GM12878 (cell line): Measurements from ENCODE around the gene UQCRQ. TPM values are rescaled to one million over a fixed set of nuclear protein-coding genes. Genes with fewer than 3 reads are reported as not detected.

Source experiments
- ATAC-seq: fragments of 200-7000 bp; cut with Tn5 transposase; 3 replicates; pipeline ENCODE4 v1.9.1; 2020; ENCODE audit warnings: mild to moderate bottlenecking, moderate library complexity
- BruUV-seq: library from RNA; stranded (reverse); fragments of 400-500 nt; replicated peaks from 2 replicates; lab custom pipeline; 2021; lab: Mats Ljungman, UMichigan
- CTCF ChIA-PET: fragments of 300-600 bp; sonication (Branson Sonifier 250); formaldehyde crosslinking; extraction: SDS; loops from one replicate; lab custom pipeline; 2021; ENCODE audit warnings: inconsistent platforms; lab: Yijun Ruan, JAX
- POLR2A ChIA-PET: fragments of 350-600 bp; formaldehyde crosslinking; extraction: SDS; loops from one replicate; lab custom pipeline; 2021; ENCODE audit warnings: inconsistent platforms; lab: Charles Lee
- RAD21 ChIA-PET: fragments of 300-600 bp; sonication (Branson Sonifier 250); formaldehyde crosslinking; loops from one replicate; lab custom pipeline; 2023; ENCODE audit warnings: antibody characterized with exemption; ENCODE audit not compliant: unreplicated experiment; lab: Charles Lee
- SMC1A ChIA-PET: fragments of 300-600 bp; sonication (Branson Sonifier 250); formaldehyde crosslinking; loops from one replicate; lab custom pipeline; 2023; ENCODE audit not compliant: unreplicated experiment, uncharacterized antibody; lab: Charles Lee
- DNase-seq: peaks from one replicate; pipeline ENCODE4 v3.0.0-alpha.2; 2011; ENCODE audit warnings: low read depth, low spot score
- FAIRE-seq: peaks from 3 replicates; lab custom pipeline; 2011; peaks lifted over from hg19 to GRCh38; lab: Jason Lieb, UNC
- H2AFZ ChIP-seq: 2 replicates; pipeline ENCODE4 v1.6.0; 2011; ENCODE audit warnings: low read depth, low read length, control low read depth; ENCODE audit not compliant: control insufficient read depth
- H3K27ac ChIP-seq: 2 replicates; pipeline ENCODE4 v1.5.1; 2011; ENCODE audit warnings: control low read depth; ENCODE audit not compliant: control insufficient read depth, insufficient read depth
- H3K27me3 ChIP-seq, 2 experiments: replicated peaks in 1 of 2; 2 replicates each; pipeline versions ENCODE4 v1.6.0 to v1.6.1; 2011; ENCODE audit warnings: low read length in 1 of 2; ENCODE audit not compliant: control insufficient read depth in 2 of 2, insufficient read depth in 2 of 2
- H3K36me3 ChIP-seq, 2 experiments: 2 replicates each; pipeline ENCODE4 v1.5.1; 2011; ENCODE audit warnings: low read length in 1 of 2; ENCODE audit not compliant: control insufficient read depth in 2 of 2, insufficient read depth in 2 of 2
- H3K4me1 ChIP-seq: 2 replicates; pipeline ENCODE4 v1.6.1; 2011; ENCODE audit warnings: mild to moderate bottlenecking, low read length, moderate library complexity, mixed read lengths; ENCODE audit not compliant: control insufficient read depth, insufficient read depth
- H3K4me2 ChIP-seq: 2 replicates; pipeline ENCODE4 v1.6.0; 2011; ENCODE audit warnings: control low read depth; ENCODE audit not compliant: control insufficient read depth, insufficient read depth
- H3K4me3 ChIP-seq: fragments of 200-600 bp; sonication (generic); 2 replicates; pipeline ENCODE4 v1.5.1; 2016
- H3K79me2 ChIP-seq: 2 replicates; pipeline ENCODE4 v1.6.0; 2011; ENCODE audit warnings: low read length; ENCODE audit not compliant: control insufficient read depth, insufficient read depth
- H3K9ac ChIP-seq: 2 replicates; pipeline ENCODE4 v1.8.0; 2011; ENCODE audit warnings: low read length, control low read depth, mixed read lengths; ENCODE audit not compliant: control insufficient read depth, insufficient read depth
- H3K9me3 ChIP-seq: replicated peaks from 3 replicates; pipeline ENCODE4 v1.5.1; 2011; ENCODE audit warnings: mild to moderate bottlenecking, low read length; ENCODE audit not compliant: control insufficient read depth, insufficient read depth
- H4K20me1 ChIP-seq: 2 replicates; pipeline ENCODE4 v1.6.0; 2011; ENCODE audit not compliant: control insufficient read depth, insufficient read depth
- BRCA1 ChIP-seq: IDR thresholded peaks from 2 replicates; pipeline ENCODE4 v1.6.1; 2011; ENCODE audit warnings: low read depth, low read length, improper control_type of control experiment
- CHD2 ChIP-seq: IDR thresholded peaks from 2 replicates; pipeline ENCODE4 v1.6.1; 2011; ENCODE audit warnings: low read depth, low read length, improper control_type of control experiment, borderline replicate concordance
- EED ChIP-seq: sonication (generic); IDR thresholded peaks from 2 replicates; pipeline ENCODE4 v1.6.1; 2016; ENCODE audit warnings: antibody characterized with exemption, low read depth
- HDGF ChIP-seq: fragments of 450-650 bp; IDR thresholded peaks from 2 replicates; pipeline ENCODE4 v1.6.1; 2016; ENCODE audit warnings: antibody characterized with exemption
- IKZF2 ChIP-seq, 2 experiments: fragments of 450-650 bp; IDR thresholded peaks; 2 replicates each; pipeline ENCODE4 v1.6.1; 2017; ENCODE audit warnings: mild to moderate bottlenecking in 2 of 2, moderate library complexity in 2 of 2
- LARP7 ChIP-seq: fragments of 450-650 bp; IDR thresholded peaks from 2 replicates; pipeline ENCODE4 v1.6.1; 2017; ENCODE audit warnings: mild to moderate bottlenecking
- MEF2B ChIP-seq: fragments of 450-650 bp; IDR thresholded peaks from 2 replicates; pipeline ENCODE4 v1.6.1; 2018; ENCODE audit warnings: mild to moderate bottlenecking, moderate library complexity; ENCODE audit not compliant: partially characterized antibody, poor library complexity, severe bottlenecking
- NBN ChIP-seq: fragments of 450-650 bp; IDR thresholded peaks from 2 replicates; pipeline ENCODE4 v1.6.1; 2016
- NR2C2 ChIP-seq: IDR thresholded peaks from 2 replicates; pipeline ENCODE4 v1.6.1; 2011; ENCODE audit warnings: borderline replicate concordance, low read depth; ENCODE audit not compliant: control insufficient read depth, insufficient read length
- POLR2AphosphoS2 ChIP-seq: IDR thresholded peaks from 2 replicates; pipeline ENCODE4 v1.6.1; 2011; ENCODE audit warnings: low read depth, mild to moderate bottlenecking, low read length, improper control_type of control experiment, moderate library complexity
- POLR2AphosphoS5 ChIP-seq: IDR thresholded peaks from 2 replicates; pipeline ENCODE4 v1.6.1; 2011; ENCODE audit warnings: mild to moderate bottlenecking, low read length, inconsistent platforms
- SUPT20H ChIP-seq: IDR thresholded peaks from 2 replicates; pipeline ENCODE4 v1.6.1; 2011; ENCODE audit warnings: low read depth, mild to moderate bottlenecking, low read length, moderate library complexity, borderline replicate concordance; ENCODE audit not compliant: control insufficient read depth
- WRNIP1 ChIP-seq: IDR thresholded peaks from 2 replicates; pipeline ENCODE4 v1.6.1; 2011; ENCODE audit warnings: low read depth, low read length, improper control_type of control experiment, borderline replicate concordance
- ZZZ3 ChIP-seq: IDR thresholded peaks from 2 replicates; pipeline ENCODE4 v1.6.1; 2011; ENCODE audit warnings: low read depth; ENCODE audit not compliant: control insufficient read depth, insufficient read length
- WGBS: methylation state at CpG from one replicate; pipeline ENCODE4 v1.1.6; 2016; ENCODE audit warnings: low lambda C conversion rate; ENCODE audit not compliant: insufficient replicate concordance, insufficient coverage; ENCODE audit errors: missing lambda C conversion rate; 5-methylcytosine and 5-hydroxymethylcytosine counted together
- in situ Hi-C: fragments of 300-500 bp; cut with MboI; formaldehyde crosslinking; loops from 9 replicates; pipeline ENCODE4 v1.14.3; 2018; ENCODE audit warnings: mixed read lengths
- intact Hi-C: fragments of 100-400 bp; cut with micrococcal nuclease; formaldehyde crosslinking; loops from one replicate; pipeline ENCODE4 v1.14.2; 2022; ENCODE audit not compliant: unreplicated experiment
- polyA plus RNA-seq, 11 experiments: library from polyadenylated mRNA; depleted of rRNA in 4 of 11; unstranded in 6 of 11; stranded (reverse) in 5 of 11; fragments of >200 nt; fragmentation: Nextera tagmentation in 4 of 11; fragmentation: Illumina TruSeq in 1 of 11; extraction: Ambion mirVana in 4 of 11; extraction: Trizol in 1 of 11; gene quantifications; 1 replicate in 1 of 11; 2 replicates in 10 of 11; pipeline versions ENCODE4 v1.2.1 to v1.2.3, GENCODE V29; 2011 to 2016; ENCODE audit warnings: inconsistent platforms in 2 of 11, missing spikeins in 2 of 11, low read depth in 1 of 11
- total RNA-seq, 4 experiments: library from RNA; depleted of rRNA in 3 of 4; stranded (reverse); fragments of >200 nt in 3 of 4; fragmentation: Illumina TruSeq in 1 of 4; extraction: Trizol in 1 of 4; gene quantifications; 2 replicates each; pipeline versions ENCODE4 v1.2.1 to v1.2.3, GENCODE V29; 2013 to 2021
- TF ChIP-seq, protein P1 (sequence below): fragments of 450-650 bp; IDR thresholded peaks from 2 replicates; pipeline ENCODE4 v1.6.1; 2017; ENCODE audit warnings: antibody characterized with exemption, mild to moderate bottlenecking, moderate library complexity
- TF ChIP-seq, protein P2 (sequence below): fragments of 450-650 bp; IDR thresholded peaks from 2 replicates; pipeline ENCODE4 v1.6.1; 2017; ENCODE audit warnings: low read depth, mild to moderate bottlenecking, moderate library complexity
- TF ChIP-seq, protein P3 (sequence below): IDR thresholded peaks from 2 replicates; pipeline ENCODE4 v1.6.1; 2012; ENCODE audit warnings: low read depth, low read length, improper control_type of control experiment
- TF ChIP-seq, protein P4 (sequence below): IDR thresholded peaks from 2 replicates; pipeline ENCODE4 v1.6.1; 2011; ENCODE audit warnings: low read depth, low read length, improper control_type of control experiment, borderline replicate concordance

The UQCRQ gene
- total and polyA plus RNA-seq, 10 of the 15 experiments (the other 5 are each of a cell fraction or from before 2014, with no cell fraction given), result 121 to 1,579 (median 408) TPM

DNA sequence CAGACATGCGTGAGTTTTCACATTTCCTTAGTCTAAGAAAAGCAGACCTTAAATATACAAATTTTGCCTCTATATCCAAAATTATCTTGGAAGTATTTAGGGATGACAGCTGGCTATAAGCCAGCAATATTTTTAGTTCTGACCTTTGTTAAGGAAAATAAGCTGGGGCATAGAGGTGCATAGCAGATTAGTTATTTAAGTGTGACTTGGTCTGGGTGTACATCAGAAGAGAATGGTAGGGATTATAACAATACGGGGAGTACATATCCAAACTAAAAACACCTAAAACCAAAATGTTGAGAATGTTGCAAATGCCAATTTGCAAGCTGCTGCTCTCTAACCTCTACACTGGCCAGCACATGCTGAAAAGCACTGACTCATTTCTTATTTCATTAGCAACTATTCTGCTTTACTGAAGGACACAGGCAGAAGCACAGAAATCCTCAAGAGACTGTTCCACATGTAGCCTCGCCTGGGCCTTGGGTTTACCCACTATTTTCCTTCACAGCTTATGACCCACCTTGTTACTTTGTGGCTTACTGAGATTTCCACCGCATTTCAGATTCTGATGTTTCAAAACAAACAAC, 29.4 kb downstream of the UQCRQ start:
- SMC1A ChIA-PET, result interaction anchor here (1.2 to 2.0 kb wide), 2 partner anchors 10 to 13 kb away, joined by 4 to 9 read pairs; no protein-coding TSS in a partner anchor
- 65% methylated on average over 4 of the region's 4 CpGs for WGBS
- FAIRE-seq (no peak), ATAC-seq (no peak), DNase-seq (no peak)
- no peak overlapping the region for H3K27ac ChIP-seq
- BruUV-seq, result no TSS peak
- H4K20me1 ChIP-seq, result no peaks in the 10 kb centered on the region
- no peaks in the 10 kb centered on the region for H3K9me3 ChIP-seq
- H2AFZ ChIP-seq, result no peak overlapping the region
- in situ Hi-C loops (no loop called here), intact Hi-C loops (no loop called here)
- no peak overlapping the region for H3K9ac ChIP-seq
- no peaks in the 10 kb centered on the region for H3K4me1 ChIP-seq
- no peaks in the 10 kb centered on the region for H3K79me2 ChIP-seq
- no peaks in the 10 kb centered on the region for H3K27me3 ChIP-seq
- POLR2A ChIA-PET, result no interaction called here
- RAD21 ChIA-PET, result interaction anchor here (1.4 kb wide), 1 partner anchor 12 kb away, joined by 4 read pairs; no protein-coding TSS in a partner anchor
- CTCF ChIA-PET, result interaction anchor here (1.0 kb wide), 3 partner anchors 13 to 314 kb away, joined by 3 read pairs; no protein-coding TSS in a partner anchor
- no peak overlapping the region for H3K4me3 ChIP-seq
- peaks cover 11 to 19% of the 10 kb centered on the region in 2 experiments for H3K36me3 ChIP-seq
- no peak overlapping the region for H3K4me2 ChIP-seq
- TF ChIP-seq BRCA1, result no peak
- TF ChIP-seq LARP7, result no peak
- TF ChIP-seq CHD2, result no peak
- no peak for TF ChIP-seq NR2C2
- TF ChIP-seq EED, result no peak
- TF ChIP-seq, protein P1, sequence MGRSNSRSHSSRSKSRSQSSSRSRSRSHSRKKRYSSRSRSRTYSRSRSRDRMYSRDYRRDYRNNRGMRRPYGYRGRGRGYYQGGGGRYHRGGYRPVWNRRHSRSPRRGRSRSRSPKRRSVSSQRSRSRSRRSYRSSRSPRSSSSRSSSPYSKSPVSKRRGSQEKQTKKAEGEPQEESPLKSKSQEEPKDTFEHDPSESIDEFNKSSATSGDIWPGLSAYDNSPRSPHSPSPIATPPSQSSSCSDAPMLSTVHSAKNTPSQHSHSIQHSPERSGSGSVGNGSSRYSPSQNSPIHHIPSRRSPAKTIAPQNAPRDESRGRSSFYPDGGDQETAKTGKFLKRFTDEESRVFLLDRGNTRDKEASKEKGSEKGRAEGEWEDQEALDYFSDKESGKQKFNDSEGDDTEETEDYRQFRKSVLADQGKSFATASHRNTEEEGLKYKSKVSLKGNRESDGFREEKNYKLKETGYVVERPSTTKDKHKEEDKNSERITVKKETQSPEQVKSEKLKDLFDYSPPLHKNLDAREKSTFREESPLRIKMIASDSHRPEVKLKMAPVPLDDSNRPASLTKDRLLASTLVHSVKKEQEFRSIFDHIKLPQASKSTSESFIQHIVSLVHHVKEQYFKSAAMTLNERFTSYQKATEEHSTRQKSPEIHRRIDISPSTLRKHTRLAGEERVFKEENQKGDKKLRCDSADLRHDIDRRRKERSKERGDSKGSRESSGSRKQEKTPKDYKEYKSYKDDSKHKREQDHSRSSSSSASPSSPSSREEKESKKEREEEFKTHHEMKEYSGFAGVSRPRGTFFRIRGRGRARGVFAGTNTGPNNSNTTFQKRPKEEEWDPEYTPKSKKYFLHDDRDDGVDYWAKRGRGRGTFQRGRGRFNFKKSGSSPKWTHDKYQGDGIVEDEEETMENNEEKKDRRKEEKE, result no peak
- TF ChIP-seq HDGF, result no peak
- no peak for TF ChIP-seq WRNIP1
- TF ChIP-seq ZZZ3, result no peak
- TF ChIP-seq, protein P2, sequence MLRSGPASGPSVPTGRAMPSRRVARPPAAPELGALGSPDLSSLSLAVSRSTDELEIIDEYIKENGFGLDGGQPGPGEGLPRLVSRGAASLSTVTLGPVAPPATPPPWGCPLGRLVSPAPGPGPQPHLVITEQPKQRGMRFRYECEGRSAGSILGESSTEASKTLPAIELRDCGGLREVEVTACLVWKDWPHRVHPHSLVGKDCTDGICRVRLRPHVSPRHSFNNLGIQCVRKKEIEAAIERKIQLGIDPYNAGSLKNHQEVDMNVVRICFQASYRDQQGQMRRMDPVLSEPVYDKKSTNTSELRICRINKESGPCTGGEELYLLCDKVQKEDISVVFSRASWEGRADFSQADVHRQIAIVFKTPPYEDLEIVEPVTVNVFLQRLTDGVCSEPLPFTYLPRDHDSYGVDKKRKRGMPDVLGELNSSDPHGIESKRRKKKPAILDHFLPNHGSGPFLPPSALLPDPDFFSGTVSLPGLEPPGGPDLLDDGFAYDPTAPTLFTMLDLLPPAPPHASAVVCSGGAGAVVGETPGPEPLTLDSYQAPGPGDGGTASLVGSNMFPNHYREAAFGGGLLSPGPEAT, result no peak
- TF ChIP-seq MEF2B, result no peak
- TF ChIP-seq POLR2AphosphoS5, result no peak
- TF ChIP-seq, protein P3, sequence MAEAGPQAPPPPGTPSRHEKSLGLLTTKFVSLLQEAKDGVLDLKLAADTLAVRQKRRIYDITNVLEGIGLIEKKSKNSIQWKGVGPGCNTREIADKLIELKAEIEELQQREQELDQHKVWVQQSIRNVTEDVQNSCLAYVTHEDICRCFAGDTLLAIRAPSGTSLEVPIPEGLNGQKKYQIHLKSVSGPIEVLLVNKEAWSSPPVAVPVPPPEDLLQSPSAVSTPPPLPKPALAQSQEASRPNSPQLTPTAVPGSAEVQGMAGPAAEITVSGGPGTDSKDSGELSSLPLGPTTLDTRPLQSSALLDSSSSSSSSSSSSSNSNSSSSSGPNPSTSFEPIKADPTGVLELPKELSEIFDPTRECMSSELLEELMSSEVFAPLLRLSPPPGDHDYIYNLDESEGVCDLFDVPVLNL, result no peak
- TF ChIP-seq SUPT20H, result no peak
- no peak for TF ChIP-seq POLR2AphosphoS2
- TF ChIP-seq, protein P4, sequence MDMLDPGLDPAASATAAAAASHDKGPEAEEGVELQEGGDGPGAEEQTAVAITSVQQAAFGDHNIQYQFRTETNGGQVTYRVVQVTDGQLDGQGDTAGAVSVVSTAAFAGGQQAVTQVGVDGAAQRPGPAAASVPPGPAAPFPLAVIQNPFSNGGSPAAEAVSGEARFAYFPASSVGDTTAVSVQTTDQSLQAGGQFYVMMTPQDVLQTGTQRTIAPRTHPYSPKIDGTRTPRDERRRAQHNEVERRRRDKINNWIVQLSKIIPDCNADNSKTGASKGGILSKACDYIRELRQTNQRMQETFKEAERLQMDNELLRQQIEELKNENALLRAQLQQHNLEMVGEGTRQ, result no peak
- no peak for TF ChIP-seq NBN
- no peak for TF ChIP-seq IKZF2 (IDR thresholded peaks at IDR 0.05)
